ENCODE results near the gene DLGAP1. TPM values are rescaled to one million over a fixed set of nuclear protein-coding genes. Genes with fewer than 3 reads are reported as not detected.

Gene DLGAP1
- total and polyA plus RNA-seq, 2 experiments from 2014 or later: 17.0 to 48.5 TPM

- no peak for TF ChIP-seq ZNF114 (CRISPR knock-in tag; IDR thresholded peaks at IDR 0.05)
- no peak for TF ChIP-seq ZNF462 (CRISPR knock-in tag; IDR thresholded peaks at IDR 0.05)
- H3K4me3 ChIP-seq: peak overlapping the region; percentile 20
- peak overlapping the region; percentile 83 for H3K27ac ChIP-seq (ENCODE audit: low read depth)
- H3K9me3 Mint-ChIP-seq: peaks cover 15% of the 10 kb centered on the region
- no peaks in the 10 kb centered on the region for H4K20me1 ChIP-seq (replicated peaks; ENCODE audit: insufficient read depth)
- peaks cover 79% of the 10 kb centered on the region for H3K79me2 ChIP-seq (replicated peaks; ENCODE audit: insufficient read depth)
- ATAC-seq (no peak), DNase-seq (ENCODE audit: low spot score) (peak; percentile 57)
- H3K27ac Mint-ChIP-seq: peak overlapping the region; percentile 98
- H3K36me3 Mint-ChIP-seq (ENCODE audit: low read depth): peaks cover 87% of the 10 kb centered on the region
- H3K9me2 ChIP-seq (ENCODE audit: insufficient read depth): no peaks in the 10 kb centered on the region
- H3K27me3 Mint-ChIP-seq (ENCODE audit: insufficient read depth, low read depth, poor library complexity): peaks cover 35% of the 10 kb centered on the region
- H3K4me3 Mint-ChIP-seq: peak overlapping the region; percentile 98
- H3F3A ChIP-seq (replicated peaks; ENCODE audit: low read depth): peaks cover 17% of the 10 kb centered on the region; the same call in 1 of the 2 replicates
- H2AFZ ChIP-seq: no peak overlapping the region
- no peaks in the 10 kb centered on the region for H3K27me3 ChIP-seq (ENCODE audit: insufficient read depth)
- H3K4me1 Mint-ChIP-seq: peaks cover 57% of the 10 kb centered on the region
- H3K36me3 ChIP-seq (ENCODE audit: insufficient read depth): peaks cover 19% of the 10 kb centered on the region; the same call in 1 of the 2 replicates
- H3K4me2 ChIP-seq: peak overlapping the region; percentile 88
- peaks cover 53% of the 10 kb centered on the region for H3K4me1 ChIP-seq (ENCODE audit: insufficient read depth)
These were observed 999.0 kb downstream of the DLGAP1 start for GRCh38 chr18:3455907-3456685.

GRCh38 chr18:3455090-3455635 is 999.9 kb downstream of the DLGAP1 start:
- DNase-seq (ENCODE audit: low spot score) (peak; percentile 64), ATAC-seq (peak; percentile 3; the same call in 1 of the 3 replicates)
- Histone ChIP-seq H3K79me2 (replicated peaks; ENCODE audit: insufficient read depth) (peaks cover 88% of the 10 kb centered on the region), H3K36me3 (ENCODE audit: insufficient read depth) (peaks cover 19% of the 10 kb centered on the region; the same call in 1 of the 2 replicates), H2AFZ (no peak overlapping the region), H3K4me3 (peak overlapping the region; percentile 83), H3K4me2 (peak overlapping the region; percentile 88), H3F3A (replicated peaks; ENCODE audit: low read depth) (peaks cover 12% of the 10 kb centered on the region; the same call in 1 of the 2 replicates), H3K9me2 (ENCODE audit: insufficient read depth) (no peaks in the 10 kb centered on the region), H3K4me1 (ENCODE audit: insufficient read depth) (peaks cover 44% of the 10 kb centered on the region), H3K27ac (ENCODE audit: low read depth) (peak overlapping the region; percentile 83), H3K27me3 (ENCODE audit: insufficient read depth) (no peaks in the 10 kb centered on the region), H4K20me1 (replicated peaks; ENCODE audit: insufficient read depth) (no peaks in the 10 kb centered on the region)
- H3K4me1 Mint-ChIP-seq: peaks cover 51% of the 10 kb centered on the region
- peaks cover 88% of the 10 kb centered on the region for H3K36me3 Mint-ChIP-seq (ENCODE audit: low read depth)
- peak overlapping the region; percentile 98 for H3K27ac Mint-ChIP-seq
- peak overlapping the region; percentile 98 for H3K4me3 Mint-ChIP-seq
- peaks cover 17% of the 10 kb centered on the region for H3K9me3 Mint-ChIP-seq
- peaks cover 35% of the 10 kb centered on the region for H3K27me3 Mint-ChIP-seq (ENCODE audit: insufficient read depth, low read depth, poor library complexity)
- peak; percentile 87 for TF ChIP-seq NANOG (IDR thresholded peaks at IDR 0.05; ENCODE audit: borderline replicate concordance)
- TF ChIP-seq ZNF114 (CRISPR knock-in tag; IDR thresholded peaks at IDR 0.05): no peak

All from GM23338 (cell line).